A172 (cell line): ENCODE data around the gene TRIM62. TPM values are rescaled to one million over a fixed set of nuclear protein-coding genes. Genes with fewer than 3 reads are reported as not detected.

Experiments
- DNase-seq: peaks from one replicate; pipeline ENCODE4 v3.0.0-alpha.2; 2015; ENCODE audit warnings: low spot score
- total RNA-seq: library from RNA; depleted of rRNA; stranded (reverse); fragments of >200 nt; shearing (Covaris generic); gene quantifications from 2 replicates; pipeline ENCODE4 v1.2.3, GENCODE V29; 2014

Gene TRIM62
- total RNA-seq, 1 experiment from 2014 or later = 1.00 TPM

DNA sequence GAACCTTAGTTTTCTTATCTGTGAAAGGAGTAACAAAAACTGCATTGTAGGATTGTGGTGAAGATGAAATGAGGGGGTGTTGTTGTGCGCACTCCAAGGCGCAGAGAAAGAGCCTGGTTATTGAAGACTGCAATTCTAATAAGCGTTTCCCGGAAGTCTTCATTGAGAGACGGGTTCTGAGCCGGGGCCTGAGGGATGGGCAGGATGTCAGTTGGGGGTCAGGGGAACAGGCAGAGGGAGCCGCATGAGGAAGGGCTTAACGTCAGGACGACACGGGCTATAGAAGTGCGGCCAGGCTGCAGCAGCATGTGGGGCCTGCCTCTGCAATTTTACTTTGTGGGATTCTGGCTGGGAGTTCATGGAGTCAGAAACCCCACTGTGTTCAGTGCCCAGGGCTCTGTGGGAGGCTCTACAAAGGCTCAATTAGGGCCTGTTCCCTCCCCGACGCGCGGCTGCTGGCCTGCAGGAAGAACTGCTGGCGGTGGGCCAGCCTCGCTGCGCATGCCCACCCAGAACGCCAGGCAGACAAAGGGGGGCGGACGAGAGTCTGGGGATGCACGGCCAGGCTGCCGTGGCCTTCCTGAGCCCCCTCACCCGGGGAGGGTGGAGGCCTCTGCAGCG lies 20.7 kb downstream of the TRIM62 start:
- no peak for DNase-seq

- DNase-seq = no peak
Measured at GRCh38 chr1:33159577-33159976, 22.3 kb downstream of the TRIM62 start.

DNA sequence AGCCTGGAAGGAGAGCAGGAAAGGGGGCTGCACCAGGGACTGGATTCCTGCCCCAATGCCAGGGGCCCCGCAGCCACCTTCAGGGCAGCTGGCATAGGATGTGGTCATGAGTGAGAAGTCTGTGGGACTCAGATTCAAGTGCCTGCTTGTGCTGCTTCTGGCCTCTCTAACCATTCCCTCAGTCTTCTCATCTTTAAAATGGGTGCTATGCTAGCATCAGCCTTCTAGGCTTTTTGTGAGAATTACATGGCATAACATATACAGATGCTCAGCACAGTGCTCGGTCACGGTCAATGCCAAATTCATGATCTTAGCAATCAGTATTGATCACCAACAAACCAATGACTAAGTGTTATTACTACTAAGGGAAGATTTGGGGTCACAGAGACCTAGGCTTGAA lies 23.5 kb downstream of the TRIM62 start:
- DNase-seq = no peak

GRCh38 chr1:33157131-33157530 lies 24.7 kb downstream of the TRIM62 start:
- no peak for DNase-seq

GRCh38 chr1:33155877-33156538 lies 25.8 kb downstream of the TRIM62 start:
- no peak for DNase-seq

DNA sequence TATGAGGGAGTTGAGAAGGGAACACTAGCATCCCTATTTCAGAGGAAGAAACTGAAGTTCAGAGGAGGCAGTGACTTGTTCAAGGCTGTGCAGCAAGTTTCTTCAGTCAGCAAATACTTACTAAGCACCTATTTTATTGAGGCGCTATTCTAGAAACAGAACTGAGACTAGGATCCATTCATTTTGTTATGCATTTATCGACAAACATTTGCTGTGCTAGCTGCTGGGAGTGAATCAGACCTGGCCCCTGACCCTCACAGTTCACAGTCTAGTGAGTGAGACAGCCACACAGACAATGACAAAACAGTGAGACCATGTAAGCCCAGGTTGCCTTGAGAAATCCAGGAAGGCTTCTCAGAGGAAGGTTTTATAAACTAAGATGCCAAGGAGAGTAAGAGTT lies 28.2 kb downstream of the TRIM62 start:
- no peak for DNase-seq

DNA sequence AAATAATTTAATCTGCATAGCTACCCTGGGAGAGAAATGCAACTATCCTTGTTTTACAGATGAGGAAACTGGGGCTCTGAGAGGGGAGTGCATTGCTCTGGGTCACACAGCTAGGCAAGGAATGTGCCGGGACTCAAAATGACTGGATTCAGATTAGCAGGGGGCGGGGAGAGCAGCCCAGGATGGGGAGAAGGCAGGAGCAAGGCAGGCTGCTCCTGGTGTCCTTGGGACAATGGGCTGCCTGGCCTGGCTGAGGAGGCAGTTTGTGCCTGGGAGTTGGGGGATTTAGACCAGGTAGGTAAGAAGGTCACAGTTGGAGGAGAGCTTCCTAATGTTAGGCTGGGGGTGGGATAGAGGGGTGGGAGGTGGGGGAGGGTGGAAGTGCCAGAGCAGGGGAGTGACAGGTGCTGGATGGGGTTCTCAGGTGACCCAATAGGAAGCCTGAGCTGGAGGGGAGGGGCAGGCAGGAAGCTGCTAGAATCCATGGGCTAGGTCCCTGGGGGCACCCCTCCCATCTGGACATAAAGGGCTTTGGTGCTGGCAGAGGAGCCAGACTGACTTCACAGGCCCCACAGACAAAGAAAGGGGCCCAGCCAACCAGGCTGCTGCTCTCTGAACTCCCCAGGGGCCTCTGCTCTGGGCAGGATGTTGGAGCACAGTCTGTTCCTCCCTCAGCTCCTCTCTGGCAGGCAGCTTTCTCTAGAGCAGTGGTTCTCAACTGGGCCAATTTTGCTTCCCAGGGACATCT lies 29.0 kb downstream of the TRIM62 start:
- no peak for DNase-seq

- DNase-seq = no peak
Measured at GRCh38 chr1:33151116-33151515, 30.7 kb downstream of the TRIM62 start.

DNA sequence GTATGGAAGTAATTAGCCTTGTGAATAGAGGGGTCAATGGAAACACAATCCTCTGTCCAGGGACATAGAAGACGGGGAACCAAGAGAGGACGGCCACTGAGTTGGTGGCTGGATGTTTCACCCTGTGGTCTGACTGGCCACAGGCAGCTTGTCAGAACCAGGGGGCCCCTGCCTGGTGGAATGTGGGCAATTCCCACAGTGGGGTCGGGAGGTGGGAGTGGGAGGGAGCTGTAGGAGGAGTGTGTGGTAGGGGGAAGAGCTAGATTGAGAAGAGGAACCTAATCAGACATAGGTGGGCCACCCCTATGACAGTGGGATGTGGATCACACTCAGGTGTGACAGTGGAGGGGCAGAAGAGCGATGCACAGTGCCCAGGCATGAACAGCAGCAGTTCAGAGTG lies 31.3 kb downstream of the TRIM62 start:
- DNase-seq = no peak

DNA sequence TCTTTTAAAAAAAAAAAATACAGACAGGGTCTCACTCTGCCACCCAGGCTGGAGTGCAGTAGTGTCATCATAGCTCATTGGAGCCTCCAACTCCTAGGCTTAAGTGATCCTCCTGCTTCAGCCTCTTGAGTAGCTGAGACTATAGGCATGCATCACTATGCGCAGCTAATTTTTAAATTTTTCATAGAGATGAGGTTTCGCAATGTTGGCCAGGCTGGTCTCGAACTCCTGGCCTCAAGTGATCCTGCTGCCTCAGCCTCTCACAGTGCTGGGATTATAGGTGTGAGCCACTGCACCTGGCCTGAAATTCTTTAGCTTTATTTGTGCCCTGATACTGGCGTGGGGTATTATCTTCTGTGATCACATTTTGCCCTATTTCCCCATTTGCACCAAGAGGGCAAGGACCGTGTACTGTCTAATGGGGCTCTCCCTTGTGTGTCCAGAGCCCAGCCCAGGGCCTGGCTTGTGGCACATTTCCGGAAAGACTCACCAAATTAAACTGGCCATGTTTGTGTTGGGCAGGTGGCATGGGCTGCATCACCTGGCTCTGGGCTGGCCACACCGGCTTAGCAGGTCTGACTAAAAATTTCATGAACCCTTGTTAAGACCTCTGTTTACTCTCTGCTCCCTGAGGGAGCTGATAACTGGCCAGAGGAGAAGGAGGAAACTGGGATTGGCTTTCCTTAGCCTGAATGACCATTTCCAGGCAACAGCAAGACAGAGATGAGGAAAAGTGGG lies 32.2 kb downstream of the TRIM62 start:
- DNase-seq = no peak

GRCh38 chr1:33148615-33149014 lies 33.2 kb downstream of the TRIM62 start:
- no peak for DNase-seq

- peak; percentile 27 for DNase-seq
Measured at GRCh38 chr1:33147997-33148314, 33.9 kb downstream of the TRIM62 start.

GRCh38 chr1:33147275-33147996 lies 34.4 kb downstream of the TRIM62 start:
- DNase-seq = no peak

GRCh38 chr1:33146003-33146402 lies 35.8 kb downstream of the TRIM62 start:
- no peak for DNase-seq

- peak; percentile 32 for DNase-seq
Measured at GRCh38 chr1:33143698-33144097, 38.1 kb downstream of the TRIM62 start.

GRCh38 chr1:33143176-33143575 lies 38.7 kb downstream of the TRIM62 start:
- DNase-seq = no peak

DNA sequence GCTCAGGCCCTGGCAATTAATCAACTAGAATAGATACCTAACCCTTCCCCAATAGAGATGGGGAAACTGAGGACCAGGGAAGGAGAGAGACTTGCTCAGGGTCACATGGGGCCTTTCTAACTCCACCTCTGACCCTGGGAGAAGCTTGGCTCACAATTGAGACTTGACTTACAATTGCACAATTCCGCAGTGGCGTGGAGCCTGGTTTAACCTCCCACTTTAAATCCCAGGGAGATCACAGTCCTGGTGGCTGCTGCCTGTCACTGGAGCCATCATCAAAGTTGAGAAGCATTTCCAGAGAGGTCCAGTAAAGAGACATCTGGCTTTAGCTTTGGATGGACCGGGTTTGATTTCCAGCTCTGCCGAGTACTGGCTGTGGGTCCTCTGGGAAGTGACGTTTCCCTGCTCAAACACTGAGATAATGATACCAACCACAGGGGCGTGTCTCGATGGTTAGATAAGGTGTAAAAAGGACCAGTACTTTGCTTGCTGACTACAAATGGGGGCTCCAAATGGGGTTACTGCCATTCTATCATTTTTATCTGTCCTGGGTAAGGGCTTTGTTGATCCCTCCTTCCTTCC lies 39.3 kb downstream of the TRIM62 start:
- no peak for DNase-seq

DNA sequence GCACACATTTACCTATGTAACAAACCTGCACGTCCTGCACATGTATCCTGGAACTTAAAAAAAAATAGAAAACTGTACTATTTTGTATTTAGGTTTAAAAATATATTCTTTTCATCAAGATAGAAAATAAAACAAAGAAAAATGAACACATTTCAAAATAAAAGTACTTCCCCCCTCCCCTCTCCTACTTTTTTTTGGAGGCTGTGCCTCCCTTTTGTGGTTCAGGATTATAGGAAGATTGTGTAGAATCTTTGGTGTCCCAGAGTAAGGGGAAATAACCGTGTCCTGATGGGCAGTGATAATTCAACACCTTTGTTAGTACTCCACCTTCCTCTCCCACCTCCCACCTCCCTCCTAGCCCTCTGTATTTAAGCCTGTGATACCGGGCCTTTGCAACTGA lies 40.1 kb downstream of the TRIM62 start:
- DNase-seq = no peak

- DNase-seq = no peak
Measured at GRCh38 chr1:33141216-33141615, 40.6 kb downstream of the TRIM62 start.

DNA sequence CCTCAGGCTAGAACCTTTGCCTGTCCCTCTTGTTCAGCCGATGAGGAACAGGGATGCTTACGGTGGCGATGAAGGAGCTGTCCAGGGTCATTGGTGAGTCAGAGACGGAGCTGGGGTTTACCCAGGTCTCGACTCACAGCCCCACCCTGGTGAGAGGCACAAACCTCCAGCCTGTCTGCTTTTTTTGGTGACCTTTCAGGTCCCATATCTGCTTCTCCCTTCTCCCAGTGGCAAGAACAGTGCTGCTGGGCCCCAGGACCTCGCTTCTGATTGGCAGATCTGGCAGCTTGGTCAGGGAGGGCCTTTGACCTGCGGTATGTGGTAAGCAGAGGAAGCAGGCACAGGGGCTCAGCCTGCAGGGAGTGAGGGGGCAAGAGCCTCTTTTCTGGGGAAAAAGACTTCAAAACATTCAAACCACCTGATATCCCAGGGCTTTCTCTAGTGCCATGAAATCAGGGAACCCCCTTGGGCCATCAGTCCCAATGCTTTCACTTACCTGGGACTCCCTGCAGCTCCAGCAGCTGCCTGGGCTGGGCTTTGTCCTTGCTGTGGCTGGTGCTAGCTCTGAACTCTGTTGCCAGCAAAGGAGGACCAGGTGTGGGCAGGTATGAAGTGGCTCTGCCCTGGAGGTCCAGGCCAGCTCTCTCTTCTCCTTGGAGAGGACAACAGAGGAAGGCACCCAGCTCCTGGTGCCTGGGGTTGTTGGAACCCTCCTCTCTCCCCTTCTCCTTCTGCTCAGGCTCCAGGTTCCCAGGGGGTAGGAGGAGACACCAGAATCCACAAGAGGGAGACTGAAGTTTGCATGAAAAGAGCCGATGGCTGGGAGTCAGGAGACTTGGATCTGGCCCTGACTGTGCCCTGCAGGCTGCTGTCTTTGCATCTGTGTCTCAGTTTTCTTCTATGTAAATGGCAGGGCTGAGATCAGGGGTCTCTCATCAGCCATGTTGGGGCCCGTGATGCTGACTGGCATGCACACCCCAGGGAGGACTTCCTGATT lies 41.4 kb downstream of the TRIM62 start:
- DNase-seq = peak; percentile 8
